ENCODE data around the gene TSPAN5.
A peak's percentile ranks its signal among the peaks of the same experiment; 100 is the strongest.

TSPAN5 gene

DNA sequence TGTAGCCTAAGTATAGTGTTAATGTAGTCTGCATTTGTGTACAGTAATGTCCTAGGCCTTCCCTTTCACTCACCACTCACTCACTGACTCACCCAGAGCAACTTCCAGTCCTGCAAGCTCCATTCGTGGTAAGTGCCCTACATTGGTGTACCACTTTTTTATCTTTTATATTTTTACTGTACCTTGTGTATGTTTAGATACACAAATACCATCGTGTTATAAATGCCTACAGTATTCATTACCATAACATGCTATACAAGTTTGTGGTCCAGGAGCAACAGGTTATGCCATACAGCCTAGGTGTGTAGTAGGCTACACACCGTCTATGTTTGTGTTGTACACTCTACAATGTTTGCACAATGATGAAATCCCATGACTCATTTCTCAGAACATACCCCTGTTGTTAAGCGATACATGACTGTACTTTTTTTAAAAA, 15.4 kb downstream of the TSPAN5 start:
- DNase-seq, result no peak

DNA sequence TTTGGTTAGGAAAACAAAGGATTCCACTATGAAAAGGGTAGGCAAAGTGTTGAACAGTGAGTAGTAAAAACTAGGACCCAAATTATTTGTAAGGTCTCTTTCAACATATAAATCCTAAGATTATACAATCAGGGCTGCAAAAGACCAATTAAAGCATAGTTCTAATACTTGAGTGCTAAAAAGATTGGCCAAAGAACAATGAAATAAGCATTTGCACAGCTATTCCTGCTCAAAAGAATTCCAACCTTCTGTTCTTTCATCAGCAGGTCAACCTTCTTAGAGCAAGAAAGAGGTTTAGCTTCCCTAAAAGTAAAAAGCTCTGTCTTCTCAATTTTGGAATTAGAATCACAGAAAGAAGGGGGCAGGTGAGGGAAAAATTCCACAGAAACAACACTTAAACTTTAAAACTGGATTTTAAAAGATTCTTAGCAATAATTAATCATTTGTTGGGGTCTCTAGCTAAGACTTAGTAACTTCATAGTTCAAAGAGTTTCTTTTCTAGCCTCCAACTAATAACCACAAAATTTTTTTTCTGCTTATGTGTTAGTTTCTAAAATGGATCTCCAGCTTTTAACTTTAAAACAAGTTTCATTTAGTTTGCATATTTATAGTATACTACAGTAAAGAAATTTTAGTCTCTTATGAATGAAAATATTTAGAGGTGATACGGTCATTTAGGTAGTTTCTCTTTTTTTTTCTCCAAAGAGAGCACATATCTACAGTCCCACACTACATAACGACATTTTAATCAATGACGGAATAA, 16.3 kb downstream of the TSPAN5 start:
- no peak for DNase-seq

DNA sequence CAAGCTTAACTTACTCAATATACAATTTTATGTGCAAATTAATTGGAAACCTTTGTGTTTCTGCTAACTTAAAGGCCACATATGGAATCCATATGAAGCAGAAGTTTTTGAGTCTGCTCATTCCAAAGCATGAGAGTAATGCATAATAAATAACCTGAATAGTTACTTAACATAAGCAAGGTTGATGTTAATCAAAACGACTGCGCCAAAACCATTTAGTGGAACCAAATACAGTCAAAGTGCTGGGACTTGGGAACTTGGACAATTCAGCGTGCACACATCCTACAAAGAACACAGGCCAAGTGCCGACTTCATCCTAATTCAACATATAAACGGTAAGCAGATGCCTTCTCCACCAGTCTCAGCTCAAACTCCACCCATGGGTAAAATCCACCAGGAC, 17.0 kb downstream of the TSPAN5 start:
- no peak for DNase-seq

DNA sequence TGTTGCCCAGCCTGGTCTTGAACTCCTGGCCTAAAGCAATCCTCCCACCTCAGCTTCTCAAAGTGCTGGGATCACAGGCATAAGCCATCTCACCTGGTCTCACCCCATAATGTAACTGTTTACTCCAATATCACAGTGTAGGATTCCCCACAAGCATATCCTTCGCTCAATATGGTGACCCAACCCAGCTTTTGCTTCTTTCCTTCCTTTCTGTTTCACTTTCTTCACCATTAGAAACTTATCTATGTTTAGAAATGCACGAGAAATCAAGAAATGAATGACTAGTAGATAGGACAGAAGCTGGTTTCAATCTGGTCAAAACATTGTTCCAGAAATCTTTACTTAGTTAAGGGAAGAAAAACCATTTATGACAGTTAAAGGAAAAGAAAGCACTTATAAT, 18.9 kb downstream of the TSPAN5 start:
- DNase-seq, result no peak

DNA sequence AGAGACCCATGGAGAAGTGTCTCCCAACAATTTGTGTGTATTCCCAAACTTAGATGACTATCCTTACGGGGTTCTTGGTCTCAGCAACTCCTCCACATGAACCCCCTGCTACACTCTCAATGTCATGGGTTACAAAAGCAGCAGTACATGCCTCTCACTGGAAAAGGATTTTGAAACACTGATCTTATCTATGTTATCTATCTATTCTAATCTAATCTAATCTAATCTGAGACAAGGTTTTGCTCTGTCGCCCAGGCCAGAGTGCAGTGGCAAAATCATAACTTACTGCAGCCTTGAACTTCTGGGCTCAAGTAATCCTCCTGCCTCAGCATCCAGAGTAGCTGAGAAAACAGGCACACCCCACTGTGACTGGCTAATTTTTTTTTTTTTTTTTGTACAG, 19.3 kb downstream of the TSPAN5 start:
- DNase-seq, result no peak

DNA sequence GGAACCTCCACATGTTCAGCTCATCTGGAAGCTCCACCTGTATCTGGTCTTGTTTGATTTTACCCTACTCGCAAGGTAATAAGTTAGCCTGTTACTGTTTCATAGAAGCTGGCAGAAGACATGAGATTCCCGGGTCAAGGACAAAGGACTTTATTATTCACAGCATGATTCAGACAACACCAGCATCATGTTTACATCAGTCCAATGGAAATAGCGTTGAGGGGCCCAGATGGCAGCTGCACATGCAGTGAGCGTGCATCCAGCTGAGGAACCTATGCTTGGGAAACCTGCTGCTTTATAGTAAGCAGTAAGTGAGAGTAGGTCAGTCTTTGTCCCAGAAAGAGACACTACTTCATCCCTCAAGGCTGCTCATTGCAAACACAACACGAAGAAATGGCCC, 19.8 kb downstream of the TSPAN5 start:
- DNase-seq, result no peak

DNA sequence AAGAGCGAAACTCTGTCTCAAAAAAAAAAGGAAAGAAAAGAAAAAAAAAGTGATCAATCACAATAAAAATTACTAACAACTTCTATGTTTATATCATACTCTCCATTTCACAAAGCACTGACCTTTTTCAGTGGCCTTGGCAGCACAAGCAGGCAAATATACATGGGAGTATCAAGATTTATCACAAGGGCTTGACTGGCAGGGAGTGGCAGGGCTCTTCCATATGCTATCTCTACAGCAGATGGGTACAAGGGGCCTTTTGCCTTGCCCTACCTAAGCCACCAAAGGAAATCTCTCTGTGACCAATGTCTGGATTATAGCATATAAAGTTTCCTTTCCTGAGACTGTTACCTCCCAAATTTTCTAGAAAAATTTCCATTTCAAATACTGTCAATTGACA, 24.4 kb downstream of the TSPAN5 start:
- no peak for DNase-seq

DNA sequence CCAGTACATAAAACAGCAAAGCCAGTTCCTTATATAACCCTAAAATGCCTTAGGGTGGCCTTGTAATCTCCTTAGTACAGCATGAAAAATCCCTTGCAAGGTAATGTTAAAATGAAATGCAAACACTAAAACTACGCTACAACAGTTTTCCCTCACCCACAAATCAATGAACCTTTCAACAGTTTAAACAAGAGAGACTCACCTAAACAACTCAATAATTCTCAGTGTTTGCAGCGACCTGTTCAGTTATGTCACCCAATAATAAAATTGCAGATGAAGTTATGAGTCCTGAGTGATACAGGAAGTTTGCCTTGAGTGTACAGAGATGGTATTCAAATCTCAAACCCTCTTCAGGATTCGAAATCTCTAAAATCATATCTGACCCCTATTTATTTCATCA, 25.3 kb downstream of the TSPAN5 start:
- DNase-seq, result no peak

DNA sequence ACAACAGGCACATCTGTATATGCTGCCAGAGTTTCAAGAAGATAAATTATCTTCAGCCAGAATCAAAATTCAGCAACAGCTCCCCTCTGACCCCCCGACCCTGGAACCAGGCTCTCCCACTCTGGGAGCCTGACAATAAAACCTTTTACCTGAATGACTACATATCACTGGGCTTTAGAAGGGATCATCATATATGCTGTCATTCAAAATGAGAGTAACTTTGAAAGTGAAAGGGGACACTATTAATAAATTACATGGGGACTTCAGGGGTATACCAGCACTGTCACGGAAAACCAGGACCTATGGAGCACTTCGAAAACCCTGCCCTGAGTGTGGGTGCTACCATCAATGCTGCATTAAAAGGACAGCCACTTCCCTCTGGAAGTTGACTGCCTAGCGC, 26.2 kb downstream of the TSPAN5 start:
- DNase-seq, result no peak

DNA sequence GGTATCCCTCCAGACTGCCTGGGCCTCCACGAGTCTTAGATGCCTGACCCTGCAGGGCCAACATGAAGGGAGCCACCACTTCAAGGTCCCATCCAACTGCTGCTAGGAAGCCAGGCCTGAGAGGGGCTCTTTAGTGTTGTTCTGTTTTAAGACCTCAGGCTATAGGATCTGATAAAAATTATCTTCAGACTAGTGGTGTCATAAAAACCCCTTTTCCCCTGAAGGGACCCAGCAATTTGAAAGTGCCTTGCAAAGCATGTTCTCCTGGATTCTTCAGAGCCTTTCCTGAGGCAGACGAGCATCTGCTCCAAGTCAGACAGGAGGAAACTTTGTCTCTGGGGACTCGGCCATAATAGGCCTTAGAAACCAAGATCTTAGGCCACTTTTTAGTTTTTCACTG, 26.9 kb downstream of the TSPAN5 start:
- no peak for DNase-seq

DNA sequence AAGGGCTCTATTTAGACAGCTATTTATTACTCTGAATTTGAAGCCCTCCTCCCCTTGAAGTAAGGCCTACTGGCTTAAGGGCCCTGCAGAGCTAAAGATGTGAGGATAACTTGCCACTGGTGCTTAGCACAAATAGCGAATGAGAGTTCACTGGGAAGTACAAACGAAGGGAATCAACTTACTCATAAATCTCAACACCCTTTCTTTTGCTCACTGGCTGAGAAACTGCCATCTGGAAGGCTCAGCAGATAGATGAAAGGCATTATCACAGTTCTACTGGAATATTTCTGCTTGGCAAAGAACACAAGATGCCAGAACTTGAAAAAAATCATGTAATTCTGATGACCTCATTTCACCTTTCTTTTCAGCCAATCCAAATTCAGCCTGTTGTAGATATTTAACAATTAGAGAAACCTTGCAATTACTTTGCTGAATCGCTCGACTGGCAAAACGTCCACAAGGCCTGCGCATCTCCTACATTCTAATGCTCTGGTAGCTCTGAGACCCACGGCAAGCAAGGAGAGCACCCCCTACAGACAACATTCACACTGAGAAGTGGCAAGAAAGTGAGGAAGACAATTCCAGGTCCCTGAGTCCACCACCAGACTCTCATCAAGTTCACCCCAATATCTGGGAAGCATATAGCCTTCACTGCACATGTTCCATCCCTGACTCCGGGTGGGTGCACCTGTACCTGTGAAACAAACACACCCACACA, 27.5 kb downstream of the TSPAN5 start:
- DNase-seq, result no peak

DNA sequence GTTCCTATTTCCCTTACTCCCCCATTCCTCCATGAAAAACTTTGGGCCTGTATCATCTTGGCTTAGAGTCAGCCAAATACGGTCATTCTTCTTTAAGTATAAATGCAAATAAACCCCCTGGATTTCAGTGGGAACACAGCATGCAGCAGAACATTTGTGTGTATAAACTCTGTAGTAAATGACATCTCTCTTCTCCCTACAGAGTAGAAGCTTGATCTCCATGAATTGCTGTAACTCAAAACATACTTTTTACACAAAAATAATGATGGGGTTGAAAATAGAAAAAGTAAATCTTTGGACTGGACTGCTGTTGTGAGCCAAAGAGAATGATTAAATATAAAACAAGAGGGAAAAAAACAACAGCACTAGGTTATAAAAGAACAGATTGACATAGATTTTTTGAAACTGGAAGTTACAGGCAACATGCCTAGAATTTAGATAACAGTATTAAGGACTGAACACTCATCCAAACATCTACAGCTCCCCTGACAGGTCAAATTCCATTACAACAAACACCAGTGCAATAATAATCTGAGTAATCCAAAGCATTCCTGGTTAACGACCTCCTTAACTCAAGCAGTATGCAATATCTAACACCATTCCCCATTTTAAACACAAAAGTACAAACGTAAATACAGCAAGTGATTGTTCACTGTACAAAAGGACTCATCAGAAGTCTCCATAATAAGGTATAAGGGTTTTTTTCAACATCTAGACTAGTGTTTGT, 30.7 kb downstream of the TSPAN5 start:
- no peak for DNase-seq

DNA sequence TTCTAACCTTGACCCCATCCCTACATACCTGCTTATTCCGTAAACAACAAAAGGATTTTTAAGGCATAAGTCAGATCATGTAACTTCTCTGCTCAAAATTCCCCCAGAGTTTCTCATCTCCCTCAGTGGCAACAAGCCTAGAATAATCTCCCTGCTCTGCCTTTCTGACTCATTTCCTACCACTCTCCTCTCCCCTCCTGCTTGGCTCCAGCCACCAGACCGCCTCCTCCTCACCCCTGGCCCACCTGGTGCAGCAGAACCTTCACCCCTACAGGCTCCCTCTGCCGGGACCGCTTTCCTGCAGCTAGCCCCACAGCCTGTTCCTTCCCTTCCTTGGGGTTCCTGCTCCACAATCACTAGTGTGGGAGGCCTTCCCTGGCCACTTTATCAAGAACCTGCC, 32.1 kb downstream of the TSPAN5 start:
- peak; percentile 29 for DNase-seq

DNA sequence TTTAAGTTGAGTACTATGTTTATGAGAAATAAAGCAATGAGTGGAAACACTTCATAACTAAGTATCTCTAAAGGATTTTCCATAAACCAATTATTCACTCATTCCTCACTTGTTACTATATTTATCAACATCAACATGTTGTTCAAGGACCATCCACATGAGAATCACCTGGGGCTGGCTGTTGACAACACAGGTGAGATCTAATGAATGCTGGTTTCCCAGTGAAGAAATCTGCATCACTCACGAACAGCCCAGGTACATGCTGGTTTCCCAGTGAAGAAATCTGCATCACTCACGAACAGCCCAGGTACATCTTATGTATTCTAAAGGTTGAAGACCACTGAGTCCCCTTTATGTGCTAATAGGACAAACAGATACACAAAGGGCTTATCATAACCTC, 32.5 kb downstream of the TSPAN5 start:
- DNase-seq, result no peak

DNA sequence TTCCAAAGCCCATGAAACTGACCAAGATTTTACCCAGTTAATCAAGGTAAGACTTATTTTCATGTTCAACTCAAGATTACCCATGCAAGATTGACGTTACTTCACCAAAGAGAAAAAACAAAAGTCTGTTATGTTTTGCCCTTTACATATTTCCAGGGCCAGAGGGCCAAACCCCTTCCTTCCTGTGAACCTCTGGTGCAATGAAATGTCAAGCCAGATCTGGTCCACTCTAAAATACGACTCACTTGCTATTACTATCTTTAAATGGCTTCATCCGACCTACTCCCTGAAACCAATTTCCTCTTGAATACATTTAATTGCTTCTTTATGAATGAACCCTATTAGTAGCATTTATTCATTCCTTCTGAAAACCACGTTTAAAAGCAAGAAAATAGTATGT, 33.0 kb downstream of the TSPAN5 start:
- no peak for DNase-seq

DNA sequence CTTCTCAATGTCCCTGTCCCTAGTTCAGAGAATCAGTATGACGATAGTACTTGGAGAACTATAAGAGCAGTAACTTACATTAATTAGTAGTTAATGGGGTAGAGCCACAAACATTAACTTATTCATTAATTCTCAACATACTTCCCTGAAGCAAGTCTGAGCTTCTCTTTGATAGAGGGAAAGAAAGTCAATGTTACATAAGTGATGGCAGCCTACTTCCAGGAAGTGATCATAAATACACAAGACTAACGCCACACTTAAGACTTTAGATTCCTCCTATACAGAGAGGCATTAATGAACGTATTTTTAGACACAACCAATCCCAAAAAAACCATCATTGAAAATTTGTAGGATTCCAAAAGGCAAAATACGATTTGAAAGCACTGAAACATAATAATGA, 33.8 kb downstream of the TSPAN5 start:
- DNase-seq, result no peak

DNA sequence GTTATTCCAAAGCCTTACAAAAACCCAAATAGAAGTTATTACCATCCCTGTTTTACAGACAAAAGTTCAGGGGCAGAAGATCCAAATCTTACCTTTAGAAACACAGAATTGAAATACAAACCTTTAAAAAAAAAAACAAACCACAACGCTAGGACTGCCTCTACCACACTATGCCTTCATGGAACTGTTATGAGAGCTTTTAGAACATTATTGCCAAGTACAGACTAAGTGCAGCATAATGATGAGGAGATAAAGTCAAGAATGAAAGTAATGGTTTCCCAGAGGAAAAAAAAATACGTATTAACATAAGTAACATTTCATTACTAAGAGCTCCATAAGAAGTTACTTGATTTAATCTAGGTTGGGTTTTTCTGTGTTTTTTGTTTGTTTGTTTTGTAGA, 34.3 kb downstream of the TSPAN5 start:
- DNase-seq, result no peak

DNA sequence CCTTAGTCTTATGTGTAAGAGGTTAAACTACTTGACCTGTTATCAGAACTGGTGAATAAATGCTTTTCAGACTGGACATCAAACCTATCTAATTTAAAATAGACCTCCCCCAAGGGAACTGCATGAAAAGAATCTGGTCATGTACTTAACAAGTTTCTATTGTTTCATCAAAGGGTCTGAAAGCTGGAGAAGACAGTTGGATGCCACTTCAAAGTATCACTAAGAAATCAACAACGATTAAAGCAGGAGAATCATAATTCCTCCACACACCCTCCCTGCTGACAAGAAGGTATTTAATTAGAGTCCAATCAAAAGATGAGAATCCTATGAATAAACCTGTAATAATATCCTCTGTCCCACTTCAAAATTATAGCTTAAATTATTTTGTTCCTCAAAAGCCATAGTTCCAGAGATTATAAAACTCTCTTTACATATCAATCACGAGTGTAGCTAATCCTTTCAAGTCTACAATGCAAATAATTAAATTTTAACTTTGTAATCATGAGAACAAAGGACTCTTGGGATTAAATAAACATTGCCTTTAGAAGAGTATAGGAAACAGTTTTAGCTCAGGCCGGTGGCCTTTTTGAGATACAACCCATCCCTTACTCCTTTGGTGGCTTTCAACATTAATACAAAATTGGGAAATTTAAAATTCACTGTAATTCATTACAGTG, 35.1 kb downstream of the TSPAN5 start:
- DNase-seq, result no peak

DNA sequence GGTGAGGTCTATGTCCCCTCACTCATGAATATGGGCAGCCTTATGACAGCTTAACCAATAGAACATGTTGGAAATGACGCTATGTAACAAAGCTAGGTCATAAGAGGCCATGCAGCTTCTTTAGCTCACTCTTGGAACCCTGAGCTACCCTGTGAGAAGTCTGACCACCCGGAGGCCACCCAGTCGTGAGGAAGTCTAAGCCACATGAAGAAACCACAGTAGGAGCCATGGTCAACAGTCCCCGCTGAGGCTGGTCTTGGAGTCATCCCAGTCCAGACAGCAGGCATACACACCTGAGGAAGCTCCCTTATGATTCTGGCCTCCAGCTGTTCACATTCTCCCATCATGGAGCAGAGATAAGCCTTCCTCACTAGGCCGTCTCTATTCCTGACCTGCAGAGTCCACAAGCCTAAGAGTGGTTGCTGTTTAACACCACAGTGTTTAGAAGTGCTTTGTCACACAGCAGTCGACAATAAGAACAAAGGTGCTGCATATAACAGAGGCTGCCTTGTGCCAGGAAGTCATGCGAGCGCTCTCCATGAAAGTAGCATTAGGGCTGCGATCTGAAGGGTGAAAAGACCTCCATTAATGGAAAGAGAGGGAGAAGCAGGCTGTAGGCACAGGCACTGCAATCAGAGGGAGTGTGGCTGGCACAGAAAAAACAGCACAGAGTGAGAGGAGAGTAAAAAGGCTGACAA, 38.2 kb downstream of the TSPAN5 start:
- DNase-seq, result no peak

DNA sequence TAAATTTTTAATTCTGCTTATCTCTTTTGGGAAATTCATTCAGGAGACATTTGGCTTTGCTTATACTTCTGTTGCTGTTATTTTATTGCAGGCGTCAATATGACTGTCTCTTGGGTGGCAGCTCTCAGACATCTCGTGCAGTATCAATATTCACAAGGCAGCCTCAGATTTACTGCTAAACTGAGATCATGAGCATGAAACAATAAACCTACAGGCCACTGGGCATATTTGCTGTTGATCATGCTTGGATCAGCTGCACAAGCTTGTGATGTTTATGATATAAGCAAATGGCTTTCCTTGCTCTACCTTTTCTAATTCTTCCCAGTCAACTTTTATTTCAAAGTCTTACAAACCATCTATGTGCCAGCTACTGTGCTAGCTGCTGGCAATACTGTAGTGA, 39.2 kb downstream of the TSPAN5 start:
- no peak for DNase-seq

DNA sequence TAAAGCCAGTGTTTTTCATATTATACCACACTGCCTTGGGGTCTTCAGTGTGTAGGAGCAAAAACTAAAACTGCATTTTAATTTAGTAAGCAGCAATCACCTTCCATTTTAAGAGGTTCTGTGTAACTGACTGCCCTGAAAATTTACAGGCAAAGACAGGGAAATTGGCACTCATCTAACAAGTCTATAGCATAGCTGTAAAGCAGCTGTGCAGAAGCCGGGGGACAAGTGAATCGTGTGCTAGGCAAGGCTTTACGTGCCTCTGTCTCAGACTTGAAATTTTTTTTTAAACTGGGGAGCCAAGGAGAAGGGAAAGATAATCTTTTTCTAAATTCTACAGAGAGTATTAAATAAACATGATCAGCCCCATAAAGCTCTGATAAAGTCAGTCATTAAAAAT, 39.7 kb downstream of the TSPAN5 start:
- no peak for DNase-seq

DNA sequence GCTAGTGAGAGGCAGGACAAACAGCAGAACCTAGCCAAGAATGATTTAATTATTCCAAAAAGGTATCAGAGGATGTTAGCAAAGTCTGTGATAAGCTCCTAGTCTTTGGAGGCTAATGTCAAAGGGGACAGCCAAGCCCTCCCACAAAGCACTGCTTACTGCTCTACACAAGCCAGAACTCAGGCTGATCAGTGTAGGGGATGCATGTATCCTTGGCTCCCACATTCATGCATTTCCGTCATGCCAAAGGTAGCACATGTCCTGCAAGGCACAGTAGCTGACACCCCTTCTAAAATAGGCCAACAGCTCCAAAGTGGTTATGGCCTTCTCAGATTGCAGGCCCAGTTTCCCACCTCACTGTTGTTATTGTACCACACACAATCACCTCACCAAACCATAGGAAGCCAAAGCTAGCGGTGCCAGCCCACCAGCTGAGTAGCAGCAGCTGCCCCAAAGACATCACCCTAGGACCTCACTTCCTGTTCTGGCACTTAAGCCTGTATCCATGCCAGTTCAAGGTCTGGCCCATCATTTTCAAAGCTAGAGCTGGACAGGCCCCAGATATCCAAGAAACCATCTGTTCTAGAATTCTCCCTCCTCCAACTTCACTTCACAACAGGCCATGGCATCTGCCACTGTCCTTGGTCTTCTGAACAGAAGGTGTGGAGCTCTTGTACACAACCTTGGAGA, 40.9 kb downstream of the TSPAN5 start:
- DNase-seq, result no peak

All from amniotic stem cell (primary cell).